ENCODE measurements around the gene CARD16. TPM values are rescaled to one million over a fixed set of nuclear protein-coding genes. Genes with fewer than 3 reads are reported as not detected.
"Not testable (repeated sequence)": the region's sequence is repeated elsewhere in the genome, so short reads cannot be mapped to it uniquely, and the experiment has no call there.

CARD16 gene
- total RNA-seq (2022), result 8.8 and 13.0 TPM in 2 replicates
- percentile 23 among the genes with signal in this experiment for Bru-seq, nascent RNA
- percentile 15 among the genes with signal in this experiment for BruChase-seq, experiment 1, labeled RNA remaining after a 6-hour chase
- BruChase-seq, experiment 2, labeled RNA remaining after a 2-hour chase, result percentile 13 among the genes with signal in this experiment
- long read RNA-seq, transcript CARD16-201 (4 exons, 613 nt), result minor isoform, 9 of 32 reads
- long read RNA-seq, transcript CARD16-202 (3 exons, 686 nt), result major isoform, 16 of 32 reads
- long read RNA-seq, partial matches to known transcripts, result 3 of 32 reads
- long read RNA-seq, other reads (novel, unspliced or antisense), result 4 of 32 reads

GRCh38 chr11:105044557-105045524 is at the start of gene CARD16:
Gene CARD16 (minus strand): TSS chr11:105045335. CDS start chr11:105045297, 38 bp downstream.
- peak within 1 kb of the TSS; percentile 77 for H3K4me3 Mint-ChIP-seq (ENCODE audit: low read depth, unreplicated experiment)
- peak; percentile 17 for DNase-seq
- intact Hi-C loops (cut with micrococcal nuclease; ENCODE audit: unreplicated experiment); H3K9me3 Mint-ChIP-seq (ENCODE audit: low read depth, unreplicated experiment); H3K36me3 Mint-ChIP-seq (ENCODE audit: insufficient read depth, unreplicated experiment); BruUV-seq (replicated peaks); CTCF ChIA-PET; H3K27me3 Mint-ChIP-seq (ENCODE audit: unreplicated experiment): not testable (repeated sequence)
- H3K27ac Mint-ChIP-seq (ENCODE audit: unreplicated experiment), result peak within 1 kb of the TSS; percentile 94
- H3K4me1 Mint-ChIP-seq (ENCODE audit: low read depth, unreplicated experiment), result peaks cover 27% of the 10 kb centered on the region

- Mint-ChIP-seq H3K27ac (ENCODE audit: unreplicated experiment) (no peak overlapping the region), H3K36me3 (ENCODE audit: insufficient read depth, unreplicated experiment) (no peaks in the 10 kb centered on the region), H3K9me3 (ENCODE audit: low read depth, unreplicated experiment) (no peaks in the 10 kb centered on the region), H3K27me3 (ENCODE audit: unreplicated experiment) (no peaks in the 10 kb centered on the region), H3K4me1 (ENCODE audit: low read depth, unreplicated experiment) (no peaks in the 10 kb centered on the region), H3K4me3 (ENCODE audit: low read depth, unreplicated experiment) (no peak overlapping the region)
- intact Hi-C loops (cut with micrococcal nuclease; ENCODE audit: unreplicated experiment), result no loop called here
- no peak for TF ChIP-seq CTCF (IDR thresholded peaks at IDR 0.05; ENCODE audit: unreplicated experiment)
- DNase-seq, result no peak
- CTCF ChIA-PET, result no interaction called here
- BruUV-seq (replicated peaks), result no TSS peak
Measured at GRCh38 chr11:105092256-105093239, 47.4 kb upstream of the CARD16 start.

GRCh38 chr11:105081412-105082150 is 36.4 kb upstream of the CARD16 start:
- Mint-ChIP-seq H3K27me3 (ENCODE audit: unreplicated experiment) (no peaks in the 10 kb centered on the region), H3K4me1 (ENCODE audit: low read depth, unreplicated experiment) (no peaks in the 10 kb centered on the region), H3K36me3 (ENCODE audit: insufficient read depth, unreplicated experiment) (no peaks in the 10 kb centered on the region), H3K4me3 (ENCODE audit: low read depth, unreplicated experiment) (no peak overlapping the region), H3K27ac (ENCODE audit: unreplicated experiment) (no peak overlapping the region), H3K9me3 (ENCODE audit: low read depth, unreplicated experiment) (no peaks in the 10 kb centered on the region)
- intact Hi-C loops (cut with micrococcal nuclease; ENCODE audit: unreplicated experiment), result no loop called here
- no peak for TF ChIP-seq CTCF (IDR thresholded peaks at IDR 0.05; ENCODE audit: unreplicated experiment)
- BruUV-seq (replicated peaks), result no TSS peak
- DNase-seq, result no peak
- CTCF ChIA-PET, result no interaction called here

GRCh38 chr11:105080171-105080906 is 35.2 kb upstream of the CARD16 start:
- H3K27ac Mint-ChIP-seq (ENCODE audit: unreplicated experiment); H3K9me3 Mint-ChIP-seq (ENCODE audit: low read depth, unreplicated experiment); H3K4me1 Mint-ChIP-seq (ENCODE audit: low read depth, unreplicated experiment); H3K36me3 Mint-ChIP-seq (ENCODE audit: insufficient read depth, unreplicated experiment); DNase-seq; H3K27me3 Mint-ChIP-seq (ENCODE audit: unreplicated experiment); intact Hi-C loops (cut with micrococcal nuclease; ENCODE audit: unreplicated experiment); BruUV-seq (replicated peaks); CTCF ChIA-PET; H3K4me3 Mint-ChIP-seq (ENCODE audit: low read depth, unreplicated experiment): not testable (repeated sequence)
